B cell (primary cell): ENCODE results near the gene MACROH2A1. TPM values are rescaled to one million over a fixed set of nuclear protein-coding genes. Genes with fewer than 3 reads are reported as not detected.

Source experiments
- ATAC-seq: fragments of 200-7000 bp; cut with Tn5 transposase; one replicate; pipeline ENCODE4 v1.10.0; 2021; ENCODE audit warnings: low read depth, mild to moderate bottlenecking, moderate number of reproducible peaks, moderate library complexity
- CTCF ChIA-PET: fragments of 350-600 bp; sonication (Branson Sonifier 250); formaldehyde crosslinking; loops from one replicate; lab custom pipeline; 2021; ENCODE audit warnings: antibody characterized with exemption, inconsistent platforms; lab: Charles Lee
- POLR2A ChIA-PET: fragments of 350-600 bp; sonication (Branson Sonifier 250); formaldehyde crosslinking; loops from one replicate; lab custom pipeline; 2021; ENCODE audit warnings: antibody characterized with exemption; lab: Charles Lee
- DNase-seq: peaks from one replicate; pipeline ENCODE4 v3.0.0; 2013
- H2AFZ ChIP-seq: 2 replicates; pipeline ENCODE4 v1.6.1; 2012; ENCODE audit warnings: mild to moderate bottlenecking, low read depth, low read length; ENCODE audit not compliant: insufficient read depth, poor library complexity, severe bottlenecking
- H3K27ac ChIP-seq, 2 donors: 1 replicate in 1 of 2; 2 replicates in 1 of 2; pipeline ENCODE4 v1.5.1; 2012 to 2013; ENCODE audit warnings: low read length in 2 of 2, mild to moderate bottlenecking in 2 of 2, moderate library complexity in 1 of 2
- H3K27me3 ChIP-seq, 4 experiments: fragments of 200-600 bp in 1 of 4; sonication (generic) in 1 of 4; replicated peaks in 1 of 4; 1 replicate in 2 of 4; 2 replicates in 2 of 4; pipeline versions ENCODE4 v1.6.1 to v1.7.0; 2013 to 2016; ENCODE audit warnings: low read length in 3 of 4, mild to moderate bottlenecking in 2 of 4, mixed read lengths in 1 of 4, moderate library complexity in 1 of 4; ENCODE audit not compliant: insufficient read depth in 4 of 4, control insufficient read depth in 3 of 4; ENCODE audit errors: control extremely low read depth in 1 of 4
- H3K36me3 ChIP-seq, 2 experiments: replicated peaks in 1 of 2; 1 replicate in 1 of 2; 2 replicates in 1 of 2; pipeline versions ENCODE4 v1.6.1 to v1.7.1; 2013; ENCODE audit warnings: low read length in 1 of 2; ENCODE audit not compliant: insufficient read depth in 2 of 2, control insufficient read depth in 1 of 2; ENCODE audit errors: control extremely low read depth in 1 of 2, extremely low read depth in 1 of 2
- H3K4me1 ChIP-seq, 2 donors: fragments of 200-600 bp in 1 of 2; sonication (generic) in 1 of 2; 1 replicate in 1 of 2; 2 replicates in 1 of 2; pipeline versions ENCODE4 v1.5.1 to v1.6.1; 2013 to 2017; ENCODE audit warnings: low read length in 2 of 2; ENCODE audit not compliant: control insufficient read depth in 2 of 2, insufficient read depth in 2 of 2
- H3K4me2 ChIP-seq: replicated peaks from 2 replicates; pipeline ENCODE3; 2012; ENCODE audit warnings: mild to moderate bottlenecking, low read depth, low read length; ENCODE audit not compliant: poor library complexity, severe bottlenecking
- H3K4me3 ChIP-seq, 5 experiments: fragments of 200-600 bp in 1 of 5; sonication (generic) in 1 of 5; 1 replicate in 3 of 5; 2 replicates in 2 of 5; pipeline versions ENCODE4 v1.5.1 to v1.7.0; 2011 to 2016; ENCODE audit warnings: low read length in 4 of 5, mild to moderate bottlenecking in 4 of 5, low read depth in 2 of 5, control low read depth in 1 of 5, moderate library complexity in 1 of 5; ENCODE audit not compliant: insufficient read depth in 1 of 5; ENCODE audit errors: control extremely low read depth in 1 of 5, extremely low read depth in 1 of 5
- H3K79me2 ChIP-seq: fragments of 200-600 bp; sonication (generic); one replicate; pipeline ENCODE4 v1.6.0; 2016; ENCODE audit warnings: low read length; ENCODE audit not compliant: control insufficient read depth, insufficient read depth
- H3K9ac ChIP-seq: fragments of 200-600 bp; sonication (generic); 2 replicates; pipeline ENCODE4 v1.6.1; 2017; ENCODE audit warnings: mild to moderate bottlenecking, low read length, moderate library complexity
- H3K9me3 ChIP-seq, 3 donors: one replicate each; pipeline versions ENCODE4 v1.6.1 to v1.7.1; 2013; ENCODE audit warnings: low read length in 2 of 3; ENCODE audit not compliant: control insufficient read depth in 2 of 3, insufficient read depth in 1 of 3; ENCODE audit errors: control extremely low read depth in 1 of 3
- H4K20me1 ChIP-seq: 2 replicates; pipeline ENCODE4 v1.6.0; 2012; ENCODE audit warnings: mild to moderate bottlenecking, low read length; ENCODE audit not compliant: insufficient read depth, control insufficient read depth, poor library complexity, severe bottlenecking
- H3K27ac Mint-ChIP-seq: one replicate; pipeline ENCODE4 v1.8.0; 2021; ENCODE audit warnings: mixed read lengths
- H3K27me3 Mint-ChIP-seq: one replicate; pipeline ENCODE4 v1.8.0; 2021; ENCODE audit warnings: mixed read lengths
- H3K4me1 Mint-ChIP-seq: one replicate; pipeline ENCODE4 v1.8.0; 2021; ENCODE audit warnings: mixed read lengths
- H3K4me3 Mint-ChIP-seq: one replicate; pipeline ENCODE4 v1.8.0; 2021; ENCODE audit warnings: mixed read lengths
- H3K9me3 Mint-ChIP-seq: one replicate; pipeline ENCODE4 v1.8.0; 2022; ENCODE audit warnings: mixed read lengths; ENCODE audit not compliant: insufficient read depth
- EZH2 ChIP-seq: IDR thresholded peaks from 2 replicates; pipeline ENCODE4 v1.6.1; 2012; ENCODE audit warnings: borderline replicate concordance, low read depth, mild to moderate bottlenecking, moderate library complexity, low read length; ENCODE audit not compliant: insufficient read depth, poor library complexity, severe bottlenecking
- WGBS: methylation state at CpG from one replicate; pipeline ENCODE4 v1.1.5; 2013; ENCODE audit warnings: missing lambda C conversion rate; ENCODE audit not compliant: insufficient coverage; 5-methylcytosine and 5-hydroxymethylcytosine counted together
- intact Hi-C: fragments of 100-400 bp; cut with micrococcal nuclease; formaldehyde crosslinking; loops from one replicate; pipeline ENCODE4 v1.10.0; 2022
- polyA plus RNA-seq: library from polyadenylated mRNA; depleted of rRNA; stranded (reverse); fragments of >200 nt; gene quantifications from 2 replicates; pipeline ENCODE4 v1.2.3, GENCODE V29; 2012
- total RNA-seq, 2 donors: library from RNA; stranded (reverse); fragments of 120-200 nt in 1 of 2; gene quantifications; 1 replicate in 1 of 2; 2 replicates in 1 of 2; pipeline versions ENCODE4 v1.2.3 to v1.2.4, GENCODE V29; 2013 to 2022
- TF ChIP-seq, protein P1 (sequence below): fragments of 200-600 bp; IDR thresholded peaks from one replicate; pipeline ENCODE4 v1.8.0; 2022; ENCODE audit warnings: antibody characterized with exemption, mild to moderate bottlenecking

Gene MACROH2A1
- total and polyA plus RNA-seq, 2 donors (not counting 1 experiment from before 2014, with no cell fraction given), result 80.1 to 99.7 TPM

GRCh38 chr5:135322271-135322670, 76.8 kb downstream of the MACROH2A1 start:
- no peak overlapping the region for H3K27ac Mint-ChIP-seq
- TF ChIP-seq, protein P1, sequence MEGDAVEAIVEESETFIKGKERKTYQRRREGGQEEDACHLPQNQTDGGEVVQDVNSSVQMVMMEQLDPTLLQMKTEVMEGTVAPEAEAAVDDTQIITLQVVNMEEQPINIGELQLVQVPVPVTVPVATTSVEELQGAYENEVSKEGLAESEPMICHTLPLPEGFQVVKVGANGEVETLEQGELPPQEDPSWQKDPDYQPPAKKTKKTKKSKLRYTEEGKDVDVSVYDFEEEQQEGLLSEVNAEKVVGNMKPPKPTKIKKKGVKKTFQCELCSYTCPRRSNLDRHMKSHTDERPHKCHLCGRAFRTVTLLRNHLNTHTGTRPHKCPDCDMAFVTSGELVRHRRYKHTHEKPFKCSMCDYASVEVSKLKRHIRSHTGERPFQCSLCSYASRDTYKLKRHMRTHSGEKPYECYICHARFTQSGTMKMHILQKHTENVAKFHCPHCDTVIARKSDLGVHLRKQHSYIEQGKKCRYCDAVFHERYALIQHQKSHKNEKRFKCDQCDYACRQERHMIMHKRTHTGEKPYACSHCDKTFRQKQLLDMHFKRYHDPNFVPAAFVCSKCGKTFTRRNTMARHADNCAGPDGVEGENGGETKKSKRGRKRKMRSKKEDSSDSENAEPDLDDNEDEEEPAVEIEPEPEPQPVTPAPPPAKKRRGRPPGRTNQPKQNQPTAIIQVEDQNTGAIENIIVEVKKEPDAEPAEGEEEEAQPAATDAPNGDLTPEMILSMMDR, result no peak
- no peak for TF ChIP-seq EZH2
- H3K4me1 Mint-ChIP-seq, result no peaks in the 10 kb centered on the region
- DNase-seq, result no peak
- no peak overlapping the region for H3K4me3 Mint-ChIP-seq
- Histone ChIP-seq H3K4me1 (no peaks in the 10 kb centered on the region), H3K27ac (no peak overlapping the region), H2AFZ (no peak overlapping the region), H3K4me2 (no peak overlapping the region), H3K27me3 (no peaks in the 10 kb centered on the region), H3K9me3 (no peaks in the 10 kb centered on the region), H3K4me3 (no peak overlapping the region), H3K79me2 (no peaks in the 10 kb centered on the region), H4K20me1 (no peaks in the 10 kb centered on the region), H3K36me3 (no peaks in the 10 kb centered on the region), H3K9ac (no peak overlapping the region)
- H3K27me3 Mint-ChIP-seq, result no peaks in the 10 kb centered on the region
- no peaks in the 10 kb centered on the region for H3K9me3 Mint-ChIP-seq
- WGBS, result 93% methylated on average over 3 of the region's 4 CpGs
- ChIA-PET CTCF (no interaction called here), POLR2A (no interaction called here)
- no peak for ATAC-seq
- intact Hi-C loops, result no loop called here

DNA sequence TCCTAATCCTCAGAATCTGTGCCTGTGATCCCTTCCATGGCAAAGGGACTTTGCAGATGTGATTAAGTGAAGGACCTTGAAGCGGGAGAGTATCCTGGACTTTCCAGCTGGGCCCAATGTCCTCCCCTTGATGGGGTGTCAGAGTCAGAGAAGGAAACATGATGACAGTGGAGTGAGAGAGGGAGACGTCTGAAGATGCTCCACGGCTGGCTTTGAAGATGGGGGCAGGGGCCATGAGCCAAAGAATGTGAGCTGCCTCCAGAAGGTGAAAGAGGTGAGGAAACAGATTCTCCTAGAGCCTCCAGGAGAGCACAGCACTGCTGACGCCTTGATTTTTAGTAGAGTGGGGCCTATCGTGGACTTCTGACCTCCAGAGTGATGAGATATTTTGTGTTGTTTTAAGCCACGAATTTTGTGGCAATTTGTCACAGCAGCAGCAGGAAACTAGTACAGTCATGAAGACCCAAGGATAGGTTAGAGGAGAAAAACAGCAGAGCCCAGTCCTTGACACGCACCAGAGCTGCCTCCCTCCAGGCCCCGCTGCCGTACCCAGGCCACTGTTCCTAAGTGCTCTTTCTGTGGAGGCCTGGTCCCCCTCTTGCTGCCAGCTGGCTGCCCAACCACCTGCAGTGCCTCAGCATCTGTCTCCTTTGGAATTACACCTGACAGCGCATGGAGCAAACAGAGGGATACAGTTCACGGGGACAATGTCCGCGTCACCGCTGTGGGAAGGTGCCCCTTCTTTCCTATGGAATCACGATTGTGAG, 78.1 kb downstream of the MACROH2A1 start:
- H3K27ac ChIP-seq, result no peak overlapping the region
- ChIA-PET CTCF (no interaction called here), POLR2A (no interaction called here)
- no peaks in the 10 kb centered on the region for H3K4me1 Mint-ChIP-seq
- no peak overlapping the region for H3K9ac ChIP-seq
- H2AFZ ChIP-seq, result no peak overlapping the region
- TF ChIP-seq EZH2, result no peak
- TF ChIP-seq, protein P1, result no peak
- H3K79me2 ChIP-seq, result no peaks in the 10 kb centered on the region
- no peak overlapping the region for H3K4me3 Mint-ChIP-seq
- no peaks in the 10 kb centered on the region for H3K27me3 Mint-ChIP-seq
- intact Hi-C loops, result no loop called here
- no peak for ATAC-seq
- DNase-seq, result no peak
- no peak overlapping the region for H3K4me3 ChIP-seq
- no peaks in the 10 kb centered on the region for H3K36me3 ChIP-seq
- no peaks in the 10 kb centered on the region for H3K9me3 Mint-ChIP-seq
- H3K9me3 ChIP-seq, result no peaks in the 10 kb centered on the region
- no peaks in the 10 kb centered on the region for H4K20me1 ChIP-seq
- H3K4me1 ChIP-seq, result no peaks in the 10 kb centered on the region
- no peak overlapping the region for H3K4me2 ChIP-seq
- H3K27me3 ChIP-seq, result no peaks in the 10 kb centered on the region
- WGBS, result 93% methylated on average over 14 of the region's 15 CpGs
- H3K27ac Mint-ChIP-seq, result no peak overlapping the region
